DMS 273 (cell line): ENCODE data around the gene LDLR.
"Not testable (repeated sequence)": the region's sequence is repeated elsewhere in the genome, so short reads cannot be mapped to it uniquely, and the experiment has no call there.

Experiments
- DNase-seq: peaks from one replicate; lab custom pipeline; 2025; ENCODE audit not compliant: unreplicated experiment; lab: John Stamatoyannopoulos, UW

Gene LDLR

DNA sequence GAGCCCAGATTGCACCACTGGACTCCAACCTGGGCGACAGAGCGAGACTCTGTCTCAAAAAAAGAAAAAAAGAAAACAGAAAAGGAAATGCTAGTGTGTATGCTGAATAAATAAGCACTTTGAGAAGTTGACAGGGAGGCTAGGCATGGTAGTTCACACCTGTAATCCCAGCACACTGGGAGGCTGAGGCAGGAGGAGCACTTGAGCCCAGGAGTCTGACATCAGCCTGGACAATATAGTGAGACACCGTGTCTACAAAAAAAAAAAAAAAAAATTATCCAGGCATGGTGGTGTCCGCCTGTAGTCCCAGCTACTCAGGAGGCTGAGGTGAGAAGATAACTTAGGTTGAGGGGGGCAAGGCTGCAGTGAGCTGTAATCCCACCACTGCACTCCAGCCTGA lies 19.1 kb upstream of the LDLR start:
- DNase-seq: no peak

DNA sequence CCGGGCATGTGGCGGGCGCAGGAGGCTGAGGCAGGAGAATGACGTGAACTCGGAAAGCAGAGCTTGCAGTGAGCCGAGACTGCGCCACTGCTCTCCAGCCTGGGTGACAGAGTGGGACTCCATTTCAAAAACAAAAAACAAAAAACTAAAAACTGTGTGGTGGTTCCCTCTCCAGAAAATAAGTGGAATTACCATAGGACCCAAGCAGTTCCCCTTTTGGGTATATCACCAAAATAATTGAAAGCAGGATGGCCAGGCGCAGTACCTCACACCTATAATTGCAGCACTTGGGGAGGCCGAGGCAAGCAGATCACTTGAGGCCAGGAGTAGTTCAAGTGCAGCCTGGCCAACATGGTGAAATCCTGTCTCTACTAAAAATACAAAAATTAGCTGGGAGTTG lies 15.7 kb upstream of the LDLR start:
- no peak for DNase-seq

DNA sequence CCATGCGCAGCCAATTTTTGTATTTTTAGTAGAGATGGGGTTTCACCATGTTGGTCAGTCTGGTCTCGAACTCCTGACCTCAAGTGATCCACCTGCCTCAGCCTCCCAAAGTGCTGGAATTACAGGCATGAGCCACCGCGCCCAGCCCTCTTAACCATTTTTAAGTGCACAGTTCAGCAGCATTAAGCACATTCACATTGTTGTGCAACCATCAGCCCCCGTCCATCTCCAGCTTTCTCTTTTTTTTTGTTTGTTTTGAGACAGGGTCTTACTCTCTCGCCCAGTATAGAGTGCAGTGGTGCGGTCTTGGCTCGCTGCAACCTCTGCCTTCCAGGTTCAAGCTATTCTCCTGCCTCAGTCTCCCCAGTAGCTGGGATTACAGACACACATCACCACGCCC lies 12.5 kb upstream of the LDLR start:
- not testable (repeated sequence) for DNase-seq

DNA sequence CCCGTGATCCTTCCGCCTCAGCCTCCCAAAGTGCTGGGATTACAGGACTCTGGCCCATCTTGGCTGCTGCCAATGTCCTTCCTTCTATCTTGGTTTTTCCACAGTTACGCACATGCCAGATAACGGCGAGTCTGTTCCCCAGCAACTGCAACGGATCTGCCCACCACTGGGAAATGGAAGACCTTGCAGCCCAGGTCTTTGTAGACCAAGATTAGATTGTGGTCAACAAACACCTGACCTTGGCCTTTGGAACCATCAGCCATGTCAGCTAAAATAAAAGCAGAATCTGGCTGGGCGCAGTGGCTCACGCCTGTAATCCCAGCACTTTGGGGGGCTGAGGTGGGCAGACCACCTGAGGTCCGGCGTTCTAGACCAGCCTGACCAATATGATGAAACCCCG lies 10.4 kb upstream of the LDLR start:
- no peak for DNase-seq

DNA sequence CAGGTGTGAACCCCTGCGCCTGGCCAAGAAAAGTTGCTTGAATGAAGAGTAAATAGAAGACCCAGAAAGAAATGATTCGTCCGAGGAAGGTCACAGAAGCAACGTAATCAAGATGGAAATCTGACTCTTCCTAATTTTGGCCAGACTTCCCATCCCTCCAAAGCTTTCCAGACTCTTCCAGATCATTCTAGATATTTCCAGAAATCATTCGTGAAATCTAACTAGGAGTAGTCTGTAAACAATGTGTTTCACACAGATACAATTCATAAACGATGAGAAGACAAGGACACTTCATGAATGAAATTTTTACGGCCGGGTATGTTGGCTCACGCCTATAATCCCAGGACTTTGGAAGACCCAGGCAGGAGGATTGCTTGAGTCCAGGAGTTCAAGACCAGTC lies 9.3 kb upstream of the LDLR start:
- DNase-seq: no peak

DNA sequence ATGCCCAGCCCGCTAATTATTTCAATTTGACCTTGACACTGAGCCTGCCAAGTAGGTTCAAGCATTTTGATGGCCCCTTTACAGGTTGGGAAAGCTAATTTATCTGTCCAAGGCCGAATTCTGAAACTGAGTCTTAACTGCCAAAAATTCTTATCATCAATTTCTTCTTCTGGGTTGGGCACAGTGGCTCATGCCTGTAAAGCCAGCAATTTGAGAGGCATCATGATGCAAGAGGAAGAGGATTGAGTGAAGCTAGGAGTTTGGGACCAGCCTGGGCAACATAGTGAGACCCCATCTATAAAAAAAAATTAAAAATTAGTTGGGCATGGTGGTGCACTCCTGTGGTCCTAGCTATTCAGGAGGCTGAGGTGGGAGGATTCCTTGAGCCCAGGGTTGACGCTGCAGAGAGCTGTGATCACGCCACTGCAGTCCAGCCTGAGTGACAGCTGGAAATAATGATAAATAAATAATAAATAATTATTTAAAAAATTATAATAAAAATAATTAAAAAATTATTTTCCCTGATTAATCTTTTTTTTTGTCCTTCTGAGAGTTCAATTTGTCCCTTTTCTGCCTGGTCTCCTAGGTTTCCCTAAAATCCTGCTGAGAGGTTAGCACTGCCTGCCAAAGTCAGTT lies 1.3 kb upstream of the LDLR start:
- no peak for DNase-seq

DNA sequence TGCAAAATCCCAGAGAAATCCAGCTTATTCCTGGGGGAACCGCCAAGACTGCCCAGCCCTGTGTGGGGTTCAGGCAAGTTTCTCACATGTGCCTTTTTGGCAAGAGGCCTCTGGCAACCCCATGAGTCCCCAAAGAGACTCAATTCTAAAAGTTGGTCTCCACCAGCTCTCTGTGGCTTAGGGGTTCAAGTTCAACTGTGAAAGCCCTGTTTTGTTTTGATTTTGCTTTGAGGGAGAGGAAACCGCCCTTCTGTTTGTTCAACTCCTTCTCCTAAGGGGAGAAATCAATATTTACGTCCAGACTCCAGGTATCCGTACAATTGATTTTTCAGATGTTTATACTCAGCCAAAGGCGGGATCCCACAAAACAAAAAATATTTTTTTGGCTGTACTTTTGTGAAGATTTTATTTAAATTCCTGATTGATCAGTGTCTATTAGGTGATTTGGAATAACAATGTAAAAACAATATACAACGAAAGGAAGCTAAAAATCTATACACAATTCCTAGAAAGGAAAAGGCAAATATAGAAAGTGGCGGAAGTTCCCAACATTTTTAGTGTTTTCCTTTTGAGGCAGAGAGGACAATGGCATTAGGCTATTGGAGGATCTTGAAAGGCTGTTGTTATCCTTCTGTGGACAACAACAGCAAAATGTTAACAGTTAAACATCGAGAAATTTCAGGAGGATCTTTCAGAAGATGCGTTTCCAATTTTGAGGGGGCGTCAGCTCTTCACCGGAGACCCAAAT lies 583 bp upstream of the LDLR start:
- DNase-seq: peak; percentile 41

DNA sequence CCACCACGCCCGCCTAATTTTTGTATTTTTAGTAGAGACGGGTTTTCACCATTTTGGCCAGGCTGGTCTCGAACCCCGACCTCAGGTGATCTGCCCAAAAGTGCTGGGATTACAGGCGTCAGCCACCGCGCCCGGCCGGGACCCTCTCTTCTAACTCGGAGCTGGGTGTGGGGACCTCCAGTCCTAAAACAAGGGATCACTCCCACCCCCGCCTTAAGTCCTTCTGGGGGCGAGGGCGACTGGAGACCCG lies 676 bp downstream of the LDLR start:
- DNase-seq: peak; percentile 90

DNA sequence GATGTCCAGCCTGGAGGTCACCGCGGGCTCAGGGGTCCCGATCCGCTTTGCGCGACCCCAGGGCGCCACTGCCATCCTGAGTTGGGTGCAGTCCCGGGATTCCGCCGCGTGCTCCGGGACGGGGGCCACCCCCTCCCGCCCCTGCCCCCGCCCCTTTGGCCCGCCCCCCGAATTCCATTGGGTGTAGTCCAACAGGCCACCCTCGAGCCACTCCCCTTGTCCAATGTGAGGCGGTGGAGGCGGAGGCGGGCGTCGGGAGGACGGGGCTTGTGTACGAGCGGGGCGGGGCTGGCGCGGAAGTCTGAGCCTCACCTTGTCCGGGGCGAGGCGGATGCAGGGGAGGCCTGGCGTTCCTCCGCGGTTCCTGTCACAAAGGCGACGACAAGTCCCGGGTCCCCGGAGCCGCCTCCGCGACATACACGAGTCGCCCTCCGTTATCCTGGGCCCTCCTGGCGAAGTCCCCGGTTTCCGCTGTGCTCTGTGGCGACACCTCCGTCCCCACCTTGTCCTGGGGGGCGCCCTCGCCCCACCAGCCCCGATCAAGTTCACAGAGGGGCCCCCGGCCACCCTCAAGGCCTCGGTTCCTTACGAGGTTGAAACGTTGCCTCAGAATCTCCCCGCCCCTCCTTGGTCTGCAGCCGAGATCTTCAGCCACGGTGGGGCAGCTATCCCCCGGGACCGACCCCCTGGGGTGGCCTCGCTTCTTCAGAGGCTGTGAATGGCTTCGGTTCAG lies 1.2 kb downstream of the LDLR start:
- peak; percentile 99 for DNase-seq

DNA sequence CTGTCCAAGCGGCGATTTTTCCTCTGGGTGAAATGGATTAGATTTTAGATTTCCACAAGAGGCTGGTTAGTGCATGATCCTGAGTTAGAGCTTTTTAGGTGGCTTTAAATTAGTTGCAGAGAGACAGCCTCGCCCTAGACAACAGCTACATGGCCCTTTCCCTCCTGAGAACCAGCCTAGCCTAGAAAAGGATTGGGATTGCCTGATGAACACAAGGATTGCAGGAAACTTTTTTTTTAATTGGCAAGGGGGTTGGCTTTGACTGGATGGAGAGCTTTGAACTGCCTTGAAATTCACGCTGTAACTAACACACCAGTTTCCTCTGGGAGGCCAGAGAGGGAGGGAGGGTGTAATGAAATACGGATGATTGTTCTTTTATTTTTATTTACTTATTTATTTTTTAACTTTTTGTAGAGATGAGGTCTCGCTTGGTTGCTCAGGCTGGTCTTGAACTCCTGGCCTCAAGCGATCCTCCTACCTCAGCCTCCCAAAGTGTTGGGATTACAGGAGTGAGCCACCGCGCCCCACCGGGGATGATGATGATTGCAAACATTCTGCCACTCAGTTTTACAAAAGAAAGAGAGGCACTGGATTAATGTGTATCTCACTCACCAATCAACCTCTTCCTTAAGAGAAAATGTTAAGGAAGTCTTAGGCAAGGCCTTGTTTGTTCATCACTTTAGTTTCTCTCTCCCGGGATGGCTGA lies 1.9 kb downstream of the LDLR start:
- DNase-seq: no peak

DNA sequence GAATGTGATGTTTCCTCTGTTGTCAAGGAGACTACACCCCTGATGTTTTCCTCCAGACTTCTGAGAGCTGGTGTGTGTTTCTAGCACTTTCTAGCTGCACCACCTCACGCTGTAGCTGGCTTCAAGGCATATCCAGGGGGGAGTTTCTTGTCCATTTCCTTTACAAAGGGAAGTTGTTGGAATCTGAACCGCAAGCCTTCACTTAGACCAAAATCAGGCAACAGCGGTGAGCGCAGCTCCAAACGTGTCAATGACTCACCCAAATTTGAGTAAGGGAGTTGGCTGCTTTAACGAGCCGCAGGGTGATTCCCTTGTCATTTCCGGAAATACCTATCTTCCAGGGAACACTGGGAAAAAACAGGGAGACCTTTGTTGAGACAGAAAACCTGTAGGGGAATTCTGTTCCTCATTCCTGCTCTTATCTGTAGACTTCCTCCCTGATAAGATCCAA lies 2.5 kb downstream of the LDLR start:
- DNase-seq: no peak

DNA sequence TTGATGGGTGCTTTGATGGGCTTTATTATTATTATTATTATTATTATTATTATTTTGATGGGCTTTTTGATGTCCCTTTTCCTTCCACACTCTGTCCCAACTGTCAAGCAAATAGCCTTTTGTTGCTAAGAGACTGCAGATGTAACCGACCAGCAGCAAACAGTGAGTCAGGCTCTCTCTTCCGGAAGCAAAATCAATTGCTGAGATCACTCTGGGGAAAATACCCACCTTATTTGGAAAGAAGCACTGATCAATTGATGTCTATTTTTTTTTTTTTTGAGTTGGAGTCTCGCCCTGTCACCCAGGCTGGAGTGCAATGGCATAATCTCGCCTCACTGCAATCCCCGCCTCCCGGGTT lies 2.9 kb downstream of the LDLR start:
- DNase-seq: no peak

DNA sequence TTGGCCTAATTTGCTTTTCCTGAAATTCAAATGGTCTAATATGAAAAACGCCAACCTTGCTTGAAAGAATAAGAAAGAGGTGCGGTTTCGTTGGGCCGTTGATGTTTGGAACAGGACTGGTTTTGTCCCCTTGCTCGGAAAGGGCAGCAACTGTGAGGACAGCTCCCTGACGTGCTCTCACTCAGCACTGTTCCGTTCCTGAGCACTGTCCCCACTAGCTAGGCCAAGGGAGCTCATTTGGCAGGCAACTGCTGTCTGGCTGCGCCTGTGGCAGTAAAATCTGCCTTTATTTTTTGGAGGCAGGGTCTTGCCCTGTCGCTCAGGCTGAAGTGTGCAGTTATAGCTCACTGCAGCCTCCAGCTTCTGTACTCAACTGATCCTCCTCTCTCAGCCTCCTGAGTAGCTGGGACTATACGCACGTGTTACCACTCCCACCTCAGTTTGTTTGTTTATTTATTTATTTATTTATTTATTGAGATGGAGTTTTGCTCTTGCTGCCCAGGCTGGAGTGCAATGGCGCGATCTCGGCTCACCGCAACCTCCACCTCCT lies 4.5 kb downstream of the LDLR start:
- DNase-seq: no peak

DNA sequence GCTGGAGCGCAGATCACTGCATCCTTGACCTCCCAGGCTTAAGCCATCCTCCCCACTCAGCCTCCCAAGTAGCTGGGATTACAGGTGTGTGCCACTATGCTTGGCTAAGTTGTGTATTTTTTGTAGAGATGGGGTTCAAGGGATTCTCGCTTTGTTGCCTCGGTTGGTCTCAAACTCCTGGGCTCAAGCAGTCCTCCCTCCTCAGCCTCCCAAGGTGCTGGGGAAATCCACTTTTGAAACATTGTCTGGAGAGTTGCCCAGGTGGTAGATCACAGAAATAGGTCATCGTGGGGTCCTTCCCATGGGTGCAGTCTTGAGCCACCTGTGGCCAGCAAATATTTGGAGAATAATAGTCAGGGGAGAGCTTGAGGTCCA lies 5.2 kb downstream of the LDLR start:
- DNase-seq: no peak

DNA sequence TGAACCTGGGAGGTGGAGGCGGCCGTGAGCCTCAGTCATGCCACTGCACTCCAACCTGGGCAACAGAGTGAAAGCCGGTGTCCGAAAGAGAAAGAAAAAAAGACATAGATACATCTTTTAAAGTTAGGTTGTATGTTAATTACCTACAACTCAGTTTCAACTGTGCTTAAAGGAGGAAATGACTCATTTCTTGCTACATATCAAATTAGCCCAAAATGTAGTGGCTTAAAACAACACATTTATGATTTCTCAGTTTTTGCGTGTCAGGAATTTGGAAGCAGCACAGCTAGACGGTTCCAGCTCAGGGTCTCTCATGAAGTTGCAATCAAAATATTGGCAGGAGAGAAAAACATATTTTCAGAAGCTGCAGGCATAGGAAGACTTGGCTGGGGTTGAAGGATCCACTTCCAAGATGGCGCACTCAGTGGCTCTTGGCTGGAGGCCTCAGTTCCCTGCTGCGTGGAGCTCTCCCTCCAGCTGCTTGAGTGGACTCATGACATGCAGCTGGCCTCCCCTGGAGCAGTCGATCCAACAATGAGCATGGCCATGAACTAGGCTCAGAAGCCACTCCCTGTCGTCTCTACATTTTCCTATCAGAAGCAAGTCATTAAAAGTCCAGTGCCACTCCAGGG lies 7.1 kb downstream of the LDLR start:
- no peak for DNase-seq

DNA sequence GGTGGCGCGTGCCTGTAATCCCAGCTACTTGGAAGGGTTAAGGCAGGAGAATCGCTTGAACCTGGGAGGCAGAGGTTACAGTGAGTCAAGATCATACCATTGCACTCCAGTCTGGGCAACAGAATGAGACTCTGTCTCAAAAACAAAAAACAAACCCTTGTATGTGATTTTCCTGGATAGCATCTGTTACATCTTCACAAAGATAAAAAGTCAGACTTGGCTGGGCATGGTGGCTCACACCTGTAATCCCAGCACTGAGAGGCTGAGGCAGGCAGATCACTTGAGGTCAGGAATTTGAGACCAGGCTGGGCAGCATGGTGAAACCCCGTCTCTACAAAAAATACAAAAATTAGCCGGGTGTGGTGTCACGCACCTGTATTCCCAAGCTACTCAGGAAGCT lies 8.1 kb downstream of the LDLR start:
- not testable (repeated sequence) for DNase-seq

DNA sequence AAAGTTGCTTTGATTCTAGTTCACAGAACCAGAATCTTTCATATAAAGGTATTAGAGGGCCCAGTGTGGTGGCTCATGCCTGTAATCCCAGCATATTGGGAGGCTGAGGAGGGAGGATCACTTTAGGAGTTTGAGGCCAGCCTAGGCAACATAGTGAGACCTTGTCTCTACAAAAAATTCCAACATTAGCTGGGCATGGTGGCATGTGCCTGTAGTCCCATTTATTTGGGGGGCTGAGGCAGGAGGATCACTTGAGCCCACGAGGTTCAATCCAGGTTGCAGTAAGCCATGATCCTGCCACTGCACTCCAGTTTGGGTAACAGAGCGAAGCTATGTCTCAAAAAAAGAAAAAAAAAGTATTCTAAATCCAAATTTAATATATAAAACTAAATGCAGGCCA lies 9.1 kb downstream of the LDLR start:
- DNase-seq: no peak

DNA sequence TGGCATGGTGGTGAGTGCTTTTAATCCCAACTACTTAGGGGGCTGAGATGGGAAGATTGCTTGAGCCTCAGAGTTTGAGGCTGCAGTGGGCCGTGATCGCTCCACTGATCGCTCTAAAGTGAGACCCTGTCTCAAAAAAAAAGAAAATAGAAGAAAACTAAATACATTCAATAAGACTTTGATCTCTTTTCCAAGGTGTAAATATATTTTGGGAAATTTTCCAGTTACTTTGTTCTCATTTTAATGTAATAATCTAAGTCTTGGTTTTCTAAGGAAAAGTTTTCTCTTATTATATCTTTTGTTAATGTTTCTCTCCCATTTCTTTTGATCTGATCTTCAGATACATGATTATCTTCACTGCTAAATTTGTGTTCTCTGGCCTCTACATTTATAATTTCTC lies 9.6 kb downstream of the LDLR start:
- no peak for DNase-seq

DNA sequence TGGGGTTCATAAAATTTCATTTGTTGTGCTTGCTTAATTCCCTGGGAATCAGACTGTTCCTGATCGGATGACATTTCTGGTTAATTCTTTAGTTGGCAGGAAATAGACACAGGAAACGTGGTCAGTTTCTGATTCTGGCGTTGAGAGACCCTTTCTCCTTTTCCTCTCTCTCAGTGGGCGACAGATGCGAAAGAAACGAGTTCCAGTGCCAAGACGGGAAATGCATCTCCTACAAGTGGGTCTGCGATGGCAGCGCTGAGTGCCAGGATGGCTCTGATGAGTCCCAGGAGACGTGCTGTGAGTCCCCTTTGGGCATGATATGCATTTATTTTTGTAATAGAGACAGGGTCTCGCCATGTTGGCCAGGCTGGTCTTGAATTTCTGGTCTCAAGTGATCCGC lies 10.8 kb downstream of the LDLR start:
- no peak for DNase-seq

DNA sequence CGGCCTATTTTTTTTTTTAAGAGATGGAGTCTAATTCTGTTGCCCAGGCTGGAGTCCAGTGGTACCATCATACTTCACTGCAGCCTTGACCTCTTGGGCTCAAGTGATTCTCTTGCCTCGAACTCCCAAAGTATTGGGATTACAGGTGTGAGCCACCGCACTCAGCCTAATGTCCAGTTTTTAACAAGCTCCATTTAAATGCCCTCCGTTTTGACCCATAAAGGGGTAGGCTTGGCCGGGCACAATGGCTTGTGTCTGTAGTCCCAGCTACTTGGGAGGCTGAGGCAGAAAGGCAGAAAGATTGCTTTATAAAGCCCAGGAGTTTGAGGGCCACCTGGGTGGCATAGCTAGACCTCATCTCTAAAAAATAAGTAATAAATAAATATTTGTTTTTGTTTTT lies 11.8 kb downstream of the LDLR start:
- DNase-seq: no peak

DNA sequence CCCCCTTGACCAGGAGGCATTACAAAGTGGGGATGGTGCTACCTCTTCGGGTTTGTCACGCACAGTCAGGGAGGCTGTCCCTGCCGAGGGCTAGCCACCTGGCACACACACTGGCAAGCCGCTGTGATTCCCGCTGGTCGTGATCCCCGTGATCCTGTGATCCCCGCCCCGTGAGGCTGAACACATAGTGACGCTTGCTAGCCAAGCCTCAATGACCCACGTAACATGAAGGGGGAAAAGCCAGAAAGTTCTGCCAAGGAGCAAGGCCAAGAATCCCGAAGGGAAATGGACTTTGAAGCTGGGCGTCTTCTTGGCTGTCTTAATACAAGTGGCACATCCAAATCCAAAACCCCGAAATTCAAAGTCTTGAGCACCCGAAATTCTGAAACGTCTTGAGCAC lies 13.7 kb downstream of the LDLR start:
- DNase-seq: no peak
